ENCODE data around the gene SCD.
A peak's percentile ranks its signal among the peaks of the same experiment; 100 is the strongest.

DNA sequence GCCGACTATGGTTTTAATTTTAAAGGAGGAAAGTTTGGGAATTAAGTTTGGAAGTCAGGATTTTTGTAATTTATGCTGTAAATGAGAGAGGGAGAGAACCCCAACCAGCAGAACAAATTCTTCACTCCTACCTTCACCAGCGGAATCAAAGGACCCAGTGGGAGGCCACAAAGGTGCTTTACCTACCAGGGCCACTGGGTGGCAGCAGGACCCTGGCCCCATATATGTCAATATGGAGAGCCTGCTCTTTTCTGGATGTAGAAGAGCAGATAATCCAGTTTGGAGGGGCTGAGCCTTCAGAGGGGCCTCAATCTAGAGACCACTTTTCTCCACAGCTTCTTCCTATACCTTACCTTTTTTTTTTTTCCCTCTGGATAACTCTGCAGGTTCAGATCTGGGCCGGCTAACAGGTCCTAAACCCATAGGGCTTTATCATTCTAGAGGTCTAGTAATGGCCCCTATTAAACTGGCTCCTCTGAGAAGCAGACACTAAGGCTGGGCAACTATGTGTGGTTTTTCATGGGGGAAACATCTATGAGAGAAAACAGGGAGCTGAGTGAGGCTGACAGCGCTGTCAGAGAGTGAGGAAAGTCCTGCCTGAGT is 8.5 kb upstream of the SCD start:
- TF ChIP-seq, protein P1, sequence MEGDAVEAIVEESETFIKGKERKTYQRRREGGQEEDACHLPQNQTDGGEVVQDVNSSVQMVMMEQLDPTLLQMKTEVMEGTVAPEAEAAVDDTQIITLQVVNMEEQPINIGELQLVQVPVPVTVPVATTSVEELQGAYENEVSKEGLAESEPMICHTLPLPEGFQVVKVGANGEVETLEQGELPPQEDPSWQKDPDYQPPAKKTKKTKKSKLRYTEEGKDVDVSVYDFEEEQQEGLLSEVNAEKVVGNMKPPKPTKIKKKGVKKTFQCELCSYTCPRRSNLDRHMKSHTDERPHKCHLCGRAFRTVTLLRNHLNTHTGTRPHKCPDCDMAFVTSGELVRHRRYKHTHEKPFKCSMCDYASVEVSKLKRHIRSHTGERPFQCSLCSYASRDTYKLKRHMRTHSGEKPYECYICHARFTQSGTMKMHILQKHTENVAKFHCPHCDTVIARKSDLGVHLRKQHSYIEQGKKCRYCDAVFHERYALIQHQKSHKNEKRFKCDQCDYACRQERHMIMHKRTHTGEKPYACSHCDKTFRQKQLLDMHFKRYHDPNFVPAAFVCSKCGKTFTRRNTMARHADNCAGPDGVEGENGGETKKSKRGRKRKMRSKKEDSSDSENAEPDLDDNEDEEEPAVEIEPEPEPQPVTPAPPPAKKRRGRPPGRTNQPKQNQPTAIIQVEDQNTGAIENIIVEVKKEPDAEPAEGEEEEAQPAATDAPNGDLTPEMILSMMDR (IDR thresholded peaks at IDR 0.05 in 8 of 11, conservative IDR thresholded peaks at IDR 0.05 in 3 of 11): peak; percentile 76 to 96 (median 90)
- TF ChIP-seq POLR2AphosphoS5 (IDR thresholded peaks at IDR 0.05): no peak

Data from spleen (tissue), 7 donors.